Psoas muscle (tissue), 8 donors: Measurements from ENCODE around the gene RALBP1. TPM values are rescaled to one million over a fixed set of nuclear protein-coding genes. Genes with fewer than 3 reads are reported as not detected.

Source experiments
- ATAC-seq, 4 donors: fragments of 200-7000 bp; cut with Tn5 transposase; one replicate each; pipeline ENCODE4 v1.9.1; 2020; ENCODE audit warnings: moderate library complexity in 3 of 4, mild to moderate bottlenecking in 2 of 4
- DNase-seq, 2 donors: peaks; one replicate each; pipeline ENCODE4 v3.0.0-alpha.2; 2020
- H3K27ac ChIP-seq: fragments of 200-600 bp; one replicate; pipeline ENCODE4 v1.8.0; 2022
- H3K27me3 ChIP-seq, 3 donors: fragments of 200-600 bp in 1 of 3; one replicate each; pipeline versions ENCODE4 v1.6.1 to v1.8.0; 2013 to 2022; ENCODE audit warnings: low read length in 2 of 3, mild to moderate bottlenecking in 2 of 3, moderate library complexity in 1 of 3; ENCODE audit not compliant: insufficient read depth in 3 of 3
- H3K36me3 ChIP-seq, 2 donors: fragments of 200-600 bp in 1 of 2; one replicate each; pipeline versions ENCODE4 v1.6.1 to v1.8.0; 2013 to 2022; ENCODE audit warnings: low read depth in 1 of 2, mild to moderate bottlenecking in 1 of 2, moderate library complexity in 1 of 2; ENCODE audit not compliant: insufficient read depth in 1 of 2
- H3K4me1 ChIP-seq: fragments of 200-600 bp; one replicate; pipeline ENCODE4 v1.8.0; 2022
- H3K4me3 ChIP-seq: fragments of 200-600 bp; one replicate; pipeline ENCODE4 v1.8.0; 2022; ENCODE audit warnings: mild to moderate bottlenecking
- H3K9me3 ChIP-seq: fragments of 200-600 bp; one replicate; pipeline ENCODE4 v1.8.0; 2022
- WGBS, 3 donors: extraction: QIAGEN DNeasy Blood & Tissue Kit; methylation state at CpG; one replicate each; pipeline versions ENCODE4 v1.1.6 to v1.1.7; 2013; 5-methylcytosine and 5-hydroxymethylcytosine counted together
- intact Hi-C, 2 donors: fragments of 100-400 bp; cut with DNase I; formaldehyde crosslinking; loops; one replicate each; pipeline versions ENCODE4 v1.11.0 to v1.14.2; 2022
- polyA plus RNA-seq, 3 donors: library from polyadenylated mRNA; stranded (reverse); fragments of 200-250 nt; gene quantifications; one replicate each; pipeline ENCODE4 v1.2.3, GENCODE V29; 2013
- total RNA-seq, 4 donors: library from RNA; stranded (reverse); fragmentation: NEBNext Ultra II Directional in 2 of 4; extraction: Animal tissue kit (Norgen Biotek cat#: 25700) in 2 of 4; gene quantifications; one replicate each; pipeline versions ENCODE4 v1.2.1 to v1.2.4, GENCODE V29; 2021 to 2023
- TF ChIP-seq, protein P1 (sequence below): fragments of 200-600 bp; IDR thresholded peaks from one replicate; pipeline ENCODE4 v1.8.0; 2022; ENCODE audit warnings: antibody characterized with exemption
- donor health status: healthy with polysubstance abuse.
- donor health status: DM: no; HTN: no; CAD: no; lungs with moderate emphysema.
- donor health status: Bipolar disorder and iron deficiency.
- donor health status: healthy.
- donor health status: DM: yes; HTN: yes; CAD: no.
- donor health status: DM: no; HTN: no; CAD: no.
- donor health status: DM: no; HTN: no; CAD: no.
- donor health status: DM: yes; HTN: yes; CAD: no.

The RALBP1 gene
- total and polyA plus RNA-seq, 7 donors: 28.7 to 85.0 (median 38.6) TPM

DNA sequence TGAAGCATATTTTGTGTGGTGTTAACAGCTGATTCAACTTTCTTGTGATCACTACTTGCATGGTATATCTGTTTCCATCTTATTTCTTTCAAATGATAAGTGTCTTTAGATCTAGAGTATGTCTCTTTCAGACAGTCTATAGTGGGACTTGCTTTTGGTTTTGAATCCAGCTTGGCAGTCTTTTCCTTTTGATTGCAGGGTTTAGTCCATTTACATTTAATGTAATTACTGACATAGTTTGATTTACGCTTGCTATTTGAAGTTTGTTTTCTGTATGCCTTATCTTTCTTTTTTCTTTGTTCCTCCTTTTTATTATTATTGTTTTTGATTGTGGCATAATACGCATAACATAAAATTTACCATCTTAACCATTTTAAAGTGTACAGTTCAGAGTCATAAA is 9.2 kb upstream of the RALBP1 start:
- H3K4me3 ChIP-seq: no peak overlapping the region
- H3K4me1 ChIP-seq: no peaks in the 10 kb centered on the region
- intact Hi-C loops: no loop called here
- no peaks in the 10 kb centered on the region for H3K36me3 ChIP-seq
- no peak for DNase-seq
- H3K9me3 ChIP-seq: peaks cover 28% of the 10 kb centered on the region
- H3K27me3 ChIP-seq: no peaks in the 10 kb centered on the region
- TF ChIP-seq, protein P1, sequence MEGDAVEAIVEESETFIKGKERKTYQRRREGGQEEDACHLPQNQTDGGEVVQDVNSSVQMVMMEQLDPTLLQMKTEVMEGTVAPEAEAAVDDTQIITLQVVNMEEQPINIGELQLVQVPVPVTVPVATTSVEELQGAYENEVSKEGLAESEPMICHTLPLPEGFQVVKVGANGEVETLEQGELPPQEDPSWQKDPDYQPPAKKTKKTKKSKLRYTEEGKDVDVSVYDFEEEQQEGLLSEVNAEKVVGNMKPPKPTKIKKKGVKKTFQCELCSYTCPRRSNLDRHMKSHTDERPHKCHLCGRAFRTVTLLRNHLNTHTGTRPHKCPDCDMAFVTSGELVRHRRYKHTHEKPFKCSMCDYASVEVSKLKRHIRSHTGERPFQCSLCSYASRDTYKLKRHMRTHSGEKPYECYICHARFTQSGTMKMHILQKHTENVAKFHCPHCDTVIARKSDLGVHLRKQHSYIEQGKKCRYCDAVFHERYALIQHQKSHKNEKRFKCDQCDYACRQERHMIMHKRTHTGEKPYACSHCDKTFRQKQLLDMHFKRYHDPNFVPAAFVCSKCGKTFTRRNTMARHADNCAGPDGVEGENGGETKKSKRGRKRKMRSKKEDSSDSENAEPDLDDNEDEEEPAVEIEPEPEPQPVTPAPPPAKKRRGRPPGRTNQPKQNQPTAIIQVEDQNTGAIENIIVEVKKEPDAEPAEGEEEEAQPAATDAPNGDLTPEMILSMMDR: no peak
- no peak overlapping the region for H3K27ac ChIP-seq
- no peak for ATAC-seq
- WGBS, 3 donors: 70 to 97% (median 71%) methylated on average over 2 of the region's 2 CpGs

DNA sequence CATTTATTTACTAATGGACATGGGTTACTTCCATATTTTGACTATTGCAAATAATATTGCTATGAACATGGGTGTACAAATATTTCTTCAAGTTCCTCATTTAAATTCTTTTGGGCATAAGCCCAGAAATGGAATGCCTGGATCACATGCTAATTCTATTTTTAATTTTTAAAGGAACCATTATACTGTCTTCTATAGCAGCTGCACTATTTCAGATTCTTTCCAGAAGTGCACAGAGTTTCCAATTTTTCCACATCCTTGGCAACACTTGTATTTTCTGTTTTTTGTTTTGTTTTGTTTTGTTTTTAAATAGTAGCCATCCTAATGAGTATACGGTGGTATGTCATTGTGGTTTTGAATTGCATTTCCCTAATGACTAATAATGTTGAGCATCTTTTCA is 8.5 kb upstream of the RALBP1 start:
- intact Hi-C loops: no loop called here
- 33 to 52% (median 46%) methylated on average over 1 of the region's 1 CpG for WGBS, 3 donors
- DNase-seq (no peak), ATAC-seq (no peak)
- no peak overlapping the region for H3K4me3 ChIP-seq
- TF ChIP-seq, protein P1: no peak
- H3K36me3 ChIP-seq: no peaks in the 10 kb centered on the region
- peaks cover 28% of the 10 kb centered on the region for H3K9me3 ChIP-seq
- H3K27ac ChIP-seq: no peak overlapping the region
- no peaks in the 10 kb centered on the region for H3K27me3 ChIP-seq
- no peaks in the 10 kb centered on the region for H3K4me1 ChIP-seq

DNA sequence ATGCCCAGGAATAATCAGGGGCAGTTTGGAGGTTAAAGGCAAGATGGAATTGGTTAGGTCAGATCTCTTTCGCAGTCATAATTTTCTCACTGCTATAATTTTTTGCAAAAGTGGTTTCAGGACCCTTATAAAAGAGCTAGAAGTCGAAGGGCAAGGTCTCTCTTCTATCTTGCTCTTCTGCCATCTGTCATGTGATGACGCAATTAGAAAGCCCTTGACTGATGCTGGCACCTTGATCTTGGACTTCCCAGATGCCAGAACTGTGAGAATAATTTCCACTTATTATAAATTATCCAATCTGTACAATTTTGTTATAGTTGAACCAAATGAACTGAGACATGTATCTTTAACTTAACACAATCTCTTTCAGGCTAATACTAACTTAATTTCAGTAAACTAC is 6.3 kb upstream of the RALBP1 start:
- H3K36me3 ChIP-seq: no peaks in the 10 kb centered on the region
- no peak overlapping the region for H3K27ac ChIP-seq
- TF ChIP-seq, protein P1: no peak
- H3K4me1 ChIP-seq: peaks cover under 1% of the 10 kb centered on the region
- peaks cover 28% of the 10 kb centered on the region for H3K9me3 ChIP-seq
- no peak overlapping the region for H3K4me3 ChIP-seq
- DNase-seq (no peak), ATAC-seq (no peak)
- 74 to 77% (median 77%) methylated on average over 3 of the region's 3 CpGs for WGBS, 3 donors
- no peaks in the 10 kb centered on the region for H3K27me3 ChIP-seq
- intact Hi-C loops: no loop called here

DNA sequence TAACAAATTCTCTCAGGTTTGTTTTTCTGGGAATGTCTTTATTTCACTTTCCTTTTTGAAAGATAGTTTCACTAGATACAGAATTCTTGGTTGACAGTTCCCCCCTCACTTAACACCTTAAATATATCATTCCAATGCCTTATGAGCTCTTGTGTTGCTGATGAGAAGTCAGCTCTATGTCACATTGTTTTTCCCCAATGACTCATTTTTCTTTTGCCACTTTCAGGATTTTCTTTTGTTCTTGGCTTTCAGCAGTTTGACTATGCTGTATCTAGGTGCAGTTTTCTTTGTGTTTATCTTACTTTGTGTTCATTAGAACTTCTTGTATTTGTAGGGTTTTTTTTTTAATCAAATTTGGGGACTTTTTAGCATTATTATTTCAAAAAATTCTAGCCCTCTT is 5.6 kb upstream of the RALBP1 start:
- intact Hi-C loops: loop anchor here in 1 of 2 donors (5.0 kb wide), 1 partner anchor 52 kb away; no protein-coding TSS in a partner anchor
- ATAC-seq: no peak
- Histone ChIP-seq H3K27me3 (no peaks in the 10 kb centered on the region), H3K27ac (no peak overlapping the region), H3K9me3 (peaks cover 28% of the 10 kb centered on the region), H3K4me3 (no peak overlapping the region), H3K4me1 (peaks cover 6% of the 10 kb centered on the region), H3K36me3 (no peaks in the 10 kb centered on the region)
- TF ChIP-seq, protein P1: no peak
- no peak for DNase-seq
